HEK293 (cell line): ENCODE data around the gene PKP3.
A peak's percentile ranks its signal among the peaks of the same experiment; 100 is the strongest.

ENCODE experiments used
- CTCF ChIA-PET: fragments of 350-600 bp; formaldehyde crosslinking; extraction: SDS; loops from one replicate; lab custom pipeline; 2021; ENCODE audit warnings: antibody characterized with exemption; lab: Yijun Ruan, JAX
- POLR2A ChIA-PET: fragments of 300-600 bp; formaldehyde crosslinking; extraction: SDS; loops from one replicate; lab custom pipeline; 2020; ENCODE audit warnings: antibody characterized with exemption, inconsistent platforms; lab: Yijun Ruan, JAX
- H3K27ac ChIP-seq: fragments of 200-500 bp; sonication (Bioruptor generic); 2 replicates; pipeline ENCODE4 v1.5.1; 2014; ENCODE audit warnings: low read depth, low read length, control low read depth, inconsistent platforms; ENCODE audit errors: extremely low read depth
- H3K36me3 ChIP-seq, 2 experiments: fragments of 200-500 bp in 1 of 2; sonication (Bioruptor generic) in 1 of 2; 1 replicate in 1 of 2; 2 replicates in 1 of 2; pipeline ENCODE4 v1.5.1; 2014 to 2017; ENCODE audit warnings: inconsistent platforms in 2 of 2, low read length in 2 of 2; ENCODE audit not compliant: control insufficient read depth in 2 of 2, insufficient read depth in 1 of 2
- H3K4me1 ChIP-seq: fragments of 200-500 bp; sonication (Bioruptor generic); 2 replicates; pipeline ENCODE4 v1.5.1; 2014; ENCODE audit warnings: mild to moderate bottlenecking, low read length, inconsistent platforms; ENCODE audit not compliant: control insufficient read depth, insufficient read depth
- H3K4me3 ChIP-seq: 2 replicates; pipeline ENCODE4 v1.5.1; 2011; ENCODE audit warnings: low read depth, mild to moderate bottlenecking, control low read depth, low read length, moderate library complexity
- H3K9me3 ChIP-seq: fragments of 200-500 bp; sonication (Bioruptor generic); 2 replicates; pipeline ENCODE4 v1.5.1; 2014; ENCODE audit warnings: low read depth, low read length, inconsistent platforms; ENCODE audit not compliant: control insufficient read depth, insufficient read depth
- KLF16 ChIP-seq: fragments of 450-650 bp; formaldehyde crosslinking; IDR thresholded peaks from 2 replicates; pipeline ENCODE4 v1.5.1; 2017; ENCODE audit warnings: missing biosample characterization, missing genetic modification characterization
- ZNF488 ChIP-seq: fragments of 450-650 bp; formaldehyde crosslinking; IDR thresholded peaks from 2 replicates; pipeline ENCODE4 v1.5.1; 2016; ENCODE audit warnings: missing biosample characterization, missing genetic modification characterization
- ZNF513 ChIP-seq: fragments of 450-650 bp; IDR thresholded peaks from 2 replicates; pipeline ENCODE4 v1.5.1; 2018; ENCODE audit warnings: missing biosample characterization, missing genetic modification characterization
- ZNF600 ChIP-seq: fragments of 450-650 bp; formaldehyde crosslinking; IDR thresholded peaks from 2 replicates; pipeline ENCODE4 v1.5.1; 2016; ENCODE audit warnings: missing biosample characterization, missing genetic modification characterization
- ZNF654 ChIP-seq: fragments of 450-650 bp; formaldehyde crosslinking; IDR thresholded peaks from 2 replicates; pipeline ENCODE4 v1.5.1; 2016; ENCODE audit warnings: low read depth, missing biosample characterization, missing genetic modification characterization
- ZSCAN16 ChIP-seq: fragments of 450-650 bp; formaldehyde crosslinking; IDR thresholded peaks from 2 replicates; pipeline ENCODE4 v1.5.1; 2016; ENCODE audit warnings: missing biosample characterization, missing genetic modification characterization
- TF ChIP-seq, protein P1 (sequence below): fragments of 450-650 bp; formaldehyde crosslinking; IDR thresholded peaks from 2 replicates; pipeline ENCODE4 v1.5.1; 2017; ENCODE audit warnings: missing biosample characterization, mild to moderate bottlenecking, missing genetic modification characterization, moderate library complexity

PKP3 gene

GRCh38 chr11:453564-453963, 59.6 kb downstream of the PKP3 start:
- no peak for TF ChIP-seq KLF16
- no peak for TF ChIP-seq ZNF654 (tag by site-specific recombination)
- no peak for TF ChIP-seq ZSCAN16 (tag by site-specific recombination)
- TF ChIP-seq ZNF488: no peak
- Histone ChIP-seq H3K4me1 (no peaks in the 10 kb centered on the region), H3K36me3 (peaks cover 0 to 51% of the 10 kb centered on the region in 2 experiments; a peak in 1 of 3 replicates), H3K4me3 (no peak overlapping the region), H3K9me3 (no peaks in the 10 kb centered on the region), H3K27ac (no peak overlapping the region)
- ChIA-PET POLR2A (no interaction called here), CTCF (interaction anchor here (0.6 to 1.2 kb wide), 2 partner anchors 65 to 100 kb away, joined by 3 read pairs; no protein-coding TSS in a partner anchor)

DNA sequence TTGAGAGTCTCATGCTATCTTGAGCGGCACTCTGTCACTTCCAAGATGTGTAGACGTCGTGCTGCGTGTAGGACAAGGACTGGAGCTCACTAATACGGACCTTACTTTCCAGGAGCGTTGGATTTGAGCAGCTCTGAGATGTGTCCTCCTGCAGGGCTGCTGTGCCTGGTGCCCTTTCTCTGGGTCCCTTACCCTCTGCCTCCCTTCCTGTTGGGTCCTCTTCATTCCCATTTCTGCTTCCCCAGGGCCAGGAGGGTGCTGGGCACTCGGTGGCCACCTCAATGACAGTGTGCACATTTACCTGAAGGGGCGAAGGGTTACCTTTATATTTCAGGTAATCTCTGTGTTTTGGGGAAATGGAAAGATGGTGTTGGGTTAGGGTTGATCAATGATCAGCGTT, 60.0 kb downstream of the PKP3 start:
- ChIA-PET POLR2A (interaction anchor here (0.6 kb wide), 1 partner anchor 253 kb away, joined by 3 read pairs; no protein-coding TSS in a partner anchor), CTCF (interaction anchor here (0.6 kb wide), 1 partner anchor 100 kb away, joined by 3 read pairs; no protein-coding TSS in a partner anchor)
- H3K36me3 ChIP-seq: peaks cover 0 to 56% of the 10 kb centered on the region in 2 experiments; a peak in 1 of 3 replicates
- no peak overlapping the region for H3K27ac ChIP-seq
- H3K4me3 ChIP-seq: no peak overlapping the region
- no peaks in the 10 kb centered on the region for H3K9me3 ChIP-seq
- TF ChIP-seq, protein P1, sequence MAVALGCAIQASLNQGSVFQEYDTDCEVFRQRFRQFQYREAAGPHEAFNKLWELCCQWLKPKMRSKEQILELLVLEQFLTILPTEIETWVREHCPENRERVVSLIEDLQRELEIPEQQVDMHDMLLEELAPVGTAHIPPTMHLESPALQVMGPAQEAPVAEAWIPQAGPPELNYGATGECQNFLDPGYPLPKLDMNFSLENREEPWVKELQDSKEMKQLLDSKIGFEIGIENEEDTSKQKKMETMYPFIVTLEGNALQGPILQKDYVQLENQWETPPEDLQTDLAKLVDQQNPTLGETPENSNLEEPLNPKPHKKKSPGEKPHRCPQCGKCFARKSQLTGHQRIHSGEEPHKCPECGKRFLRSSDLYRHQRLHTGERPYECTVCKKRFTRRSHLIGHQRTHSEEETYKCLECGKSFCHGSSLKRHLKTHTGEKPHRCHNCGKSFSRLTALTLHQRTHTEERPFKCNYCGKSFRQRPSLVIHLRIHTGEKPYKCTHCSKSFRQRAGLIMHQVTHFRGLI (tag by site-specific recombination): no peak
- TF ChIP-seq ZNF600 (tag by site-specific recombination) (peak; percentile 37; the same call in 1 of the 2 replicates), ZNF513 (tag by site-specific recombination) (no peak)
- TF ChIP-seq, all 188 proteins: peak for 1
- no peaks in the 10 kb centered on the region for H3K4me1 ChIP-seq
